C4-2B (cell line): ENCODE data around the gene PDCD10.

Experiments used
- H3K27ac ChIP-seq: fragments of 450-650 bp; 2 replicates; pipeline ENCODE4 v1.5.1; 2017
- CTCF ChIP-seq: fragments of 450-650 bp; conservative IDR thresholded peaks from 2 replicates; pipeline ENCODE4 v1.5.1; 2017; ENCODE audit warnings: mild to moderate bottlenecking
- ZFX ChIP-seq: fragments of 450-650 bp; IDR thresholded peaks from 2 replicates; pipeline ENCODE4 v1.6.1; 2017

The PDCD10 gene

GRCh38 chr3:167691366-167691765 is 43.3 kb downstream of the PDCD10 start:
- H3K27ac ChIP-seq, result no peak overlapping the region
- no peak for TF ChIP-seq CTCF
- no peak for TF ChIP-seq ZFX

- no peak for TF ChIP-seq ZFX
- peak; percentile 89 for TF ChIP-seq CTCF
- no peak overlapping the region for H3K27ac ChIP-seq
Measured at GRCh38 chr3:167684388-167684993, 50.2 kb downstream of the PDCD10 start.

- H3K27ac ChIP-seq, result no peak overlapping the region
- TF ChIP-seq ZFX, result no peak
- no peak for TF ChIP-seq CTCF
Measured at GRCh38 chr3:167679526-167679925, 55.2 kb downstream of the PDCD10 start.

- H3K27ac ChIP-seq, result no peak overlapping the region
- no peak for TF ChIP-seq CTCF
Measured at GRCh38 chr3:167675848-167676247, 58.8 kb downstream of the PDCD10 start.

- H3K27ac ChIP-seq, result no peak overlapping the region
- no peak for TF ChIP-seq CTCF
- TF ChIP-seq ZFX, result no peak
Measured at GRCh38 chr3:167673221-167673620, 61.5 kb downstream of the PDCD10 start.

GRCh38 chr3:167671878-167672427 is 62.7 kb downstream of the PDCD10 start:
- TF ChIP-seq ZFX, result no peak
- no peak for TF ChIP-seq CTCF
- no peak overlapping the region for H3K27ac ChIP-seq

- TF ChIP-seq CTCF (no peak), ZFX (no peak)
- no peak overlapping the region for H3K27ac ChIP-seq
Measured at GRCh38 chr3:167669699-167670098, 65.0 kb downstream of the PDCD10 start.
